Trophoblast cell (in vitro differentiated cells and primary cell): ENCODE data around the gene KCTD21.

Experiments used
- DNase-seq, 2 donors: peaks; one replicate each; pipeline ENCODE4 v3.0.0-alpha.2; 2016
- H2AFZ ChIP-seq: 2 replicates; pipeline ENCODE4 v1.6.1; 2013; ENCODE audit warnings: low read length, moderate library complexity, mild to moderate bottlenecking; ENCODE audit not compliant: insufficient read depth, poor library complexity
- H2AK5ac ChIP-seq: 2 replicates; pipeline ENCODE4 v1.6.1; 2013; ENCODE audit warnings: mild to moderate bottlenecking, low read length
- H2BK120ac ChIP-seq: 2 replicates; pipeline ENCODE4 v1.6.1; 2013; ENCODE audit warnings: low read length, mild to moderate bottlenecking, moderate library complexity; ENCODE audit not compliant: insufficient read depth, poor library complexity
- H2BK12ac ChIP-seq: 2 replicates; pipeline ENCODE4 v1.6.1; 2013; ENCODE audit warnings: mild to moderate bottlenecking, low read length, moderate library complexity
- H2BK5ac ChIP-seq: 2 replicates; pipeline ENCODE4 v1.6.1; 2013; ENCODE audit warnings: low read length, low read depth, moderate library complexity, mild to moderate bottlenecking; ENCODE audit not compliant: poor library complexity
- H3K14ac ChIP-seq: 2 replicates; pipeline ENCODE4 v1.6.1; 2013; ENCODE audit warnings: mild to moderate bottlenecking, low read length
- H3K18ac ChIP-seq: 2 replicates; pipeline ENCODE4 v1.6.1; 2013; ENCODE audit warnings: mild to moderate bottlenecking, low read length
- H3K23ac ChIP-seq: 2 replicates; pipeline ENCODE4 v1.6.1; 2013; ENCODE audit warnings: low read length
- H3K27ac ChIP-seq: 2 replicates; pipeline ENCODE4 v1.5.1; 2013; ENCODE audit warnings: low read depth, mild to moderate bottlenecking, inconsistent platforms, low read length, moderate library complexity
- H3K27me3 ChIP-seq: 2 replicates; pipeline ENCODE4 v1.6.1; 2013; ENCODE audit warnings: inconsistent platforms, mild to moderate bottlenecking, low read length, moderate library complexity; ENCODE audit not compliant: insufficient read depth
- H3K36me3 ChIP-seq, 2 experiments: 1 replicate in 1 of 2; 2 replicates in 1 of 2; pipeline ENCODE4 v1.6.1; 2013; ENCODE audit warnings: low read length in 2 of 2, mild to moderate bottlenecking in 2 of 2, moderate library complexity in 1 of 2; ENCODE audit not compliant: insufficient read depth in 2 of 2, control insufficient read depth in 1 of 2
- H3K4ac ChIP-seq: 2 replicates; pipeline ENCODE4 v1.6.1; 2013; ENCODE audit warnings: low read depth, mild to moderate bottlenecking, low read length, moderate library complexity
- H3K4me1 ChIP-seq, 2 experiments: 1 replicate in 1 of 2; 2 replicates in 1 of 2; pipeline ENCODE4 v1.6.1; 2013; ENCODE audit warnings: low read length in 2 of 2, mild to moderate bottlenecking in 2 of 2, moderate library complexity in 1 of 2; ENCODE audit not compliant: insufficient read depth in 2 of 2, control insufficient read depth in 1 of 2
- H3K4me2 ChIP-seq: 2 replicates; pipeline ENCODE4 v1.6.1; 2013; ENCODE audit warnings: inconsistent platforms, mild to moderate bottlenecking, low read length, moderate library complexity
- H3K4me3 ChIP-seq: 2 replicates; pipeline ENCODE4 v1.5.1; 2013; ENCODE audit warnings: mild to moderate bottlenecking, low read depth, low read length, inconsistent platforms
- H3K79me1 ChIP-seq: one replicate; pipeline ENCODE4 v1.6.1; 2013; ENCODE audit warnings: low read length
- H3K79me2 ChIP-seq: 2 replicates; pipeline ENCODE4 v1.6.1; 2013; ENCODE audit warnings: low read length, mild to moderate bottlenecking; ENCODE audit not compliant: control insufficient read depth, insufficient read depth, poor library complexity
- H3K9ac ChIP-seq: 2 replicates; pipeline ENCODE4 v1.6.1; 2013; ENCODE audit warnings: mild to moderate bottlenecking, low read length
- H3K9me3 ChIP-seq: 2 replicates; pipeline ENCODE4 v1.6.1; 2013; ENCODE audit warnings: low read depth, mild to moderate bottlenecking, control low read depth, inconsistent platforms, low read length; ENCODE audit not compliant: insufficient read depth
- H4K12ac ChIP-seq: 2 replicates; pipeline ENCODE4 v1.6.1; 2013; ENCODE audit warnings: low read depth, mild to moderate bottlenecking, low read length, moderate library complexity
- H4K8ac ChIP-seq: 2 replicates; pipeline ENCODE4 v1.6.1; 2013; ENCODE audit warnings: low read depth, mild to moderate bottlenecking, low read length, moderate library complexity
- H4K91ac ChIP-seq: one replicate; pipeline ENCODE4 v1.6.1; 2013; ENCODE audit warnings: low read depth, mild to moderate bottlenecking, low read length, moderate library complexity
- WGBS: extraction: QIAGEN DNeasy Blood & Tissue Kit; methylation state at CpG from one replicate; pipeline ENCODE4 v1.1.7; 2013; ENCODE audit warnings: missing lambda C conversion rate; ENCODE audit not compliant: insufficient read length, insufficient coverage; ENCODE audit errors: extremely low coverage; 5-methylcytosine and 5-hydroxymethylcytosine counted together

Gene KCTD21

GRCh38 chr11:78151804-78152203 is 36.6 kb downstream of the KCTD21 start:
- Histone ChIP-seq H3K4me2 (no peak overlapping the region), H3K14ac (no peak overlapping the region), H2BK120ac (peak overlapping the region; percentile 28), H3K27me3 (no peaks in the 10 kb centered on the region), H2AFZ (no peak overlapping the region), H3K9ac (no peak overlapping the region), H3K4me3 (no peak overlapping the region), H3K79me1 (peaks cover 19% of the 10 kb centered on the region), H3K79me2 (no peaks in the 10 kb centered on the region), H3K18ac (no peak overlapping the region), H3K36me3 (no peaks in the 10 kb centered on the region), H3K23ac (no peak overlapping the region), H4K91ac (no peak overlapping the region), H2BK5ac (no peak overlapping the region), H3K4me1 (peaks cover 4 to 11% of the 10 kb centered on the region in 2 experiments), H2AK5ac (no peak overlapping the region), H3K27ac (no peak overlapping the region), H2BK12ac (no peak overlapping the region), H3K9me3 (no peaks in the 10 kb centered on the region), H3K4ac (no peak overlapping the region), H4K8ac (no peak overlapping the region), H4K12ac (no peak overlapping the region)
- DNase-seq = no peak

GRCh38 chr11:78150754-78151153 is 37.7 kb downstream of the KCTD21 start:
- no peak overlapping the region for H3K4me3 ChIP-seq
- no peaks in the 10 kb centered on the region for H3K79me2 ChIP-seq
- H2BK120ac ChIP-seq = peak overlapping the region; percentile 73
- H4K8ac ChIP-seq = no peak overlapping the region
- peaks cover 18% of the 10 kb centered on the region for H3K79me1 ChIP-seq
- H2AFZ ChIP-seq = no peak overlapping the region
- no peak overlapping the region for H4K12ac ChIP-seq
- no peaks in the 10 kb centered on the region for H3K36me3 ChIP-seq
- H3K4me1 ChIP-seq = peaks cover 4 to 7% of the 10 kb centered on the region in 2 experiments
- no peak overlapping the region for H2AK5ac ChIP-seq
- H3K18ac ChIP-seq = peak overlapping the region; percentile 34
- H4K91ac ChIP-seq = peak overlapping the region; percentile 32
- no peak for DNase-seq
- H3K9ac ChIP-seq = no peak overlapping the region
- no peak overlapping the region for H3K27ac ChIP-seq
- H3K4ac ChIP-seq = no peak overlapping the region
- H3K23ac ChIP-seq = no peak overlapping the region
- H3K14ac ChIP-seq = no peak overlapping the region
- H2BK5ac ChIP-seq = no peak overlapping the region
- H3K27me3 ChIP-seq = no peaks in the 10 kb centered on the region
- H2BK12ac ChIP-seq = peak overlapping the region; percentile 41
- H3K4me2 ChIP-seq = no peak overlapping the region
- H3K9me3 ChIP-seq = no peaks in the 10 kb centered on the region

GRCh38 chr11:78150346-78150745 is 38.1 kb downstream of the KCTD21 start:
- no CpG with 5 or more reads among the region's 4 CpGs for WGBS
- Histone ChIP-seq H2BK12ac (peak overlapping the region; percentile 68), H2AFZ (no peak overlapping the region), H3K79me2 (no peaks in the 10 kb centered on the region), H2AK5ac (peak overlapping the region; percentile 67), H3K23ac (no peak overlapping the region), H3K4me3 (no peak overlapping the region), H3K4me2 (no peak overlapping the region), H3K9ac (no peak overlapping the region), H3K18ac (peak overlapping the region; percentile 34), H3K79me1 (peaks cover 16% of the 10 kb centered on the region), H2BK5ac (no peak overlapping the region), H3K4me1 (peaks cover 4 to 7% of the 10 kb centered on the region in 2 experiments), H4K12ac (no peak overlapping the region), H4K8ac (no peak overlapping the region), H3K36me3 (no peaks in the 10 kb centered on the region), H3K14ac (peak overlapping the region; percentile 1), H3K27ac (no peak overlapping the region), H3K9me3 (no peaks in the 10 kb centered on the region), H3K4ac (no peak overlapping the region), H4K91ac (peak overlapping the region; percentile 19), H3K27me3 (no peaks in the 10 kb centered on the region), H2BK120ac (peak overlapping the region; percentile 73)
- no peak for DNase-seq

GRCh38 chr11:78149646-78150045 is 38.8 kb downstream of the KCTD21 start:
- peaks cover 13% of the 10 kb centered on the region for H3K79me1 ChIP-seq
- H2AK5ac ChIP-seq = no peak overlapping the region
- H3K9me3 ChIP-seq = no peaks in the 10 kb centered on the region
- H4K8ac ChIP-seq = no peak overlapping the region
- H4K91ac ChIP-seq = peak overlapping the region; percentile 19
- no peaks in the 10 kb centered on the region for H3K79me2 ChIP-seq
- no peak overlapping the region for H3K4ac ChIP-seq
- no peak overlapping the region for H3K23ac ChIP-seq
- no peak overlapping the region for H4K12ac ChIP-seq
- H2AFZ ChIP-seq = no peak overlapping the region
- H3K4me3 ChIP-seq = no peak overlapping the region
- no peak overlapping the region for H2BK5ac ChIP-seq
- no peak for DNase-seq
- H3K9ac ChIP-seq = no peak overlapping the region
- no peak overlapping the region for H3K27ac ChIP-seq
- peaks cover 4 to 7% of the 10 kb centered on the region in 2 experiments for H3K4me1 ChIP-seq
- no peak overlapping the region for H2BK12ac ChIP-seq
- H3K36me3 ChIP-seq = no peaks in the 10 kb centered on the region
- H3K27me3 ChIP-seq = no peaks in the 10 kb centered on the region
- H2BK120ac ChIP-seq = no peak overlapping the region
- H3K14ac ChIP-seq = no peak overlapping the region
- no peak overlapping the region for H3K4me2 ChIP-seq
- WGBS = no CpG with 5 or more reads among the region's 1 CpG
- H3K18ac ChIP-seq = no peak overlapping the region
